Stimulated activated CD8-positive, alpha-beta memory T cell treated with anti-CD3 and anti-CD28 coated beads, Interleukin-7, amount 100 ng/mL, for 24 hours (primary cell): ENCODE data around the gene SPAG9.

Experiments used
- DNase-seq: peaks from one replicate; pipeline ENCODE4 v3.0.0-alpha.2; 2020; ENCODE audit warnings: low read depth

Gene SPAG9

DNA sequence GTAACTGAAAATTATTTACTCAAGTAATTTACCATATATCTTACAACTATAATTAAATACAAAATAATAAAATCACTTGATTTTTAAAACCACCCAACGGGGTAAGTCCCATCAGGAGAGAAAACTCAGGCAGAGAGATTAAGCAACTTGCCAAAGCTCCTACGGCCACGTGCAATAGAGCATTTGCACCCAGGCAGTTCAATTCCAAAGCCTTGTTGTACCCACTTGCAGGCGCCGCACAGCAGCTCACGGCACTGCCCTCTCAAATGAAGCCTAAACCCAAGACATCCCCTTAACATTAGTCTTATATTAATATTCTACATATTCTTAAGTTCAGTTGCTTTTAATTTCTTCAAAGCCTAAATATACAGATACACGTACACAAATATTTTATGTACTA, 75.7 kb downstream of the SPAG9 start:
- no peak for DNase-seq

DNA sequence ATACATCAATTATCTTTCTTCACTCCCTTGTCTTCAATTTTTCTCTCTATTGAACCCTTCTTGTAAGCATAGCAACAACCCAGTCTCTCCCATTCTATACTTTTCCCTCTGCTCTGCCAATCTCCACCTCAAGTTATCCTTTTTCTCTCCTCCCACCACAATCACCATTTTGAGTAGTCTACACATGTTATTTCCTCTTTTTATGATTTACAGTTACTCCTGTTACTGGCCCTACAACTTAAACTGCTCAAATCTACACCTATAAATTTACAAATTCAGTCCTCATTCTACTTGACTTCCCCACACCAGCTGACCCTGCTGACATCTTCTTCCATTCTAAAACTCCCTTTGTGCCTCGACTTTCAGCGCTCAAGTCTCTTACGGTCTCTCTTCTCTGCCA, 84.6 kb downstream of the SPAG9 start:
- no peak for DNase-seq

DNA sequence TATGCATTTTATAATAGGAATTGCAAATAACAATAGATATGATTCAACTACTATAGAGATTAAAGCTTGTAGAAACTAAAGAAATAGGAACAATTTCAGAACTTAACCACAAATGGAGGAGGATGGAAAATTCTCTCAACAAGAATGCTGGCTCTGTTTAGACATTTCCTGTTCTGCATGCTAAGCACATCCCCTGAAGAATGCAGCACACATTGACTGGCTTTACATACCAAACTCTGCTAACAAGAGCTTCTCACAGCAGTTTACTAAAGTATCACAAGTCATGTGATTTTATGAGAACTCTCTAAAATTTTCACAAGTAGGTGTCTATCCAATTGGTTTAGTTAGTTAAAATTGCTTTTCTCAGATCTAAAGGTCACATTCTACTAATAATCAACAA, 85.2 kb downstream of the SPAG9 start:
- no peak for DNase-seq

GRCh38 chr17:51034800-51035199, 85.9 kb downstream of the SPAG9 start:
- no peak for DNase-seq

- no peak for DNase-seq
Measured at GRCh38 chr17:51032850-51033249, 87.8 kb downstream of the SPAG9 start.

- no peak for DNase-seq
Measured at GRCh38 chr17:51029568-51030463, 90.9 kb downstream of the SPAG9 start.

DNA sequence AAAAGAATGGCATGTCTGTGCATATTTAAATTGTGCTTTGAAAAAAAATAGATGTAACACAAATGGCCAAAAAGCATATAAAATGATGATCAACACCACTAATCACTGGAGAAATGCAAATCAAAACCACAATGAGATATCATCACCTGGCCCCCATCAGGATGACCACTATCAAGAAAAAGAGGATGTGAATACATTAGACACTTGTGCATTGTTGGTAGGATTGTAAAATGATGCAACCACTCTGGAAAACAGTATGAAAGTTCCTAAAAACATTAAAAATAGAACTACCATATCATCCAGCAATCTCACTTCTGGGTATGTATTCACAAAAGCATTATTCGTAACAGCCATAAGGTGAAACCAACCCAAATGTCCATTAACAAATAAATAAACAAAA, 91.5 kb downstream of the SPAG9 start:
- no peak for DNase-seq

GRCh38 chr17:51028176-51028863, 92.3 kb downstream of the SPAG9 start:
- no peak for DNase-seq

- no peak for DNase-seq
Measured at GRCh38 chr17:51018541-51018940, 102.1 kb downstream of the SPAG9 start.

DNA sequence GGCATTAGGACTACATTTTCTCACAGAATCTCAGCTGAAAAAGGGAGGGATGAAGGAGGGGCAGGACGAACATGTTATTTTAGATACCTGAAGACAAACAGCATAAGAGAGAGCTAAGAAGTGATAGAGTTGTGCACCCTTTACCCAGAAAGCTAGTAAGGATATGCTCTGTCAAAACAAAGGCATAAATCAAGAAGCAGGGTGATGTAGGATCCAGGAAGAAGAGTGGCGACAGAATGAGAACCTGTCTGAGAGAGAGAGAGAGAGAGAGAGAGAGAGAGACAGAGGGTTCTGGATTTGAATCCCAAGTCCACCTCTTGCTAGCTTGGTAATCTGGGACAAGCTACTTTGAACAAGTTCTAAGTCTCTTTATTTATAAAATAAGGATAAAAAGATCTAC, 103.4 kb downstream of the SPAG9 start:
- no peak for DNase-seq

DNA sequence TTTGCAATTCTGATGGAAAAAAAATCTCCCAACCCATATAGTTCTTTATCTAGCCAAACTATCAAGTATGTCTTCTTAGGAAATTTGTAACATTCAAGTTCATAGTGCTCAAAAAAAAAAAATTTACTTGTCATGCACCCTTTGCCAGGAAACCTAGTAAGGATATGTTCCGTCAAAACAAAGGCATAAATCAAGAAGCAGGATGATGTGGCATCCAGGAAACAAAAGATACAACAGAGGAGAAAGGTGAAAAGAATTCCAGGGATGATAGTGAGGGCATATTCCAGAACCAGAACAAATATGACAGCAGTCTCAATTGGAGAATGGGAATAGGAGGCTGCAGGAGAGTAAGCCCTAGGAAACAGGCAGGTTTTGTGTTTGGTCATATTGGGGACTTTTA, 104.6 kb downstream of the SPAG9 start:
- DNase-seq = no peak

DNA sequence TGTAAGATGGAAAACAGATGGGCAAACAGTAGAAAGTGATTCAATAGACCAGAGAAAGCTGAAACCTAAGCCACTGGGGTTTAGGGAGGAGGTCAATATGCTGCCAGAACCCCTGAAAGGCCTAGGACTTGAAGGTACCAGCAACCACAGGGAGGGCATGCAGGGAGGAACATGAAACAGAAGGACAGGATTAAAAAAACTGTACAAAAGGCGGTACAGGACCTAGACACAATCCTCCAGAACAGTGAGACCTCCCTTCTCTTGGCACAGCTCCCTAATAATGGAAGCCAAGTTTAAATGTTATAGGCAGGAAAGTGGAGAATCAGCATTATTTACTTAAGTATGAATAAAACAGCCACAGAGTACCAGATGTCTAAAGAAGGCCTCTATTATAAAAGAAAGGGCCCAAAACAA, 105.5 kb downstream of the SPAG9 start:
- DNase-seq = no peak

- DNase-seq = no peak
Measured at GRCh38 chr17:51014129-51014528, 106.5 kb downstream of the SPAG9 start.

DNA sequence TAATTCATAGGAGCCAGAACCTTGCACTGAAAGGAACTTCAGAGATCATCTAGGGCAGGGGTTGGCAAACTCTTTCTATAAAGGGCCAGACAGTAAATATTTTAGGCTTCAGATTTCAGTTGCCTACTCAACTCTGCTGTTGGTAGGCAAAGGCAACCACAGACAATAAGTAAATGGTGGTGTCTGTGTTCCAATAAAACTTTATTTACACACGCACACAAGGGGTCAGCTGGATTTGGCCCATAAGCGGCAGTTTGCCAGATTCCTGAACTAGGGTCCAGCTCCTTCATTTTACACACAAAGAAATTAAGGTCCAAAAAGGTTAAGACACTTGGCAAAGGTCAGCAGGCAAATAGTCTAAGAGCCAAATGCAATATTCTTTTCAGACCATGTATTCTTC, 107.3 kb downstream of the SPAG9 start:
- DNase-seq = no peak

DNA sequence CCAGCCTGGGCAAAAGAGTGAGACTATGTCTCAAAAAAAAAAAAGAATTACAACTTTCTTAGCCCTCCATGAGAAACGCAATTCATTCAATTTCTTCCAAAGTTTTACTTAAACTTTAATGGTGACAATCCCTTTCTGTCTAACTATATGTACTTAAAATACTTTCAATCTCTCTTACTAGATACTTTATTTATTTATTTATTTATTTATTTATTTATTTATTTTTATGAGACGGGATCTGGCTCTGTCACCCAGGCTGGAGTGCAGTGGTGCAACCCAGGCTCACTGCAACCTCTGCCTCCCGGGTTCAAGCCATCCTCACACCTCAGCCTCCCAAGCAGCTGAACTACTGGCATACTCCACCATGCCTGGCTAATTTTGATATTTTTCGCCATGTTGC, 108.1 kb downstream of the SPAG9 start:
- no peak for DNase-seq

GRCh38 chr17:51010173-51010675, 110.4 kb downstream of the SPAG9 start:
- no peak for DNase-seq

DNA sequence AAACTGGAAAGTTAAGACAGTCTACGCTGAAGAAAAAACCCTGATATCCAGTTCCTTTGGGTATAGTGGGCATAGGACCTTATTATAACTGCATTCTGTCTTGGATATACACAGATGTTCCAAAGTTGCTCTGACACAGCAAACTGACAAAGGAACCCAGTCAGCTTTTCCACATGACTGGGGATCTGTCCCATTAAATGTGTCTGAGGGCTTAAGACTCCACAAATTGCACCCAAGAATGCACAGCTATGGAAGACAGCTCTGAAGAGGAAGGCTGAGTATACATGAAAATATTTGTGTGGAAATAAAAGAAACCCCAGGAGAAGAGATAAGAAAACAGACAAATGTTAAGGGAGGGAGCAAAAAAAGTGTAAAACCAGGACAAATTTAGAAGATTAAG, 114.1 kb downstream of the SPAG9 start:
- no peak for DNase-seq

DNA sequence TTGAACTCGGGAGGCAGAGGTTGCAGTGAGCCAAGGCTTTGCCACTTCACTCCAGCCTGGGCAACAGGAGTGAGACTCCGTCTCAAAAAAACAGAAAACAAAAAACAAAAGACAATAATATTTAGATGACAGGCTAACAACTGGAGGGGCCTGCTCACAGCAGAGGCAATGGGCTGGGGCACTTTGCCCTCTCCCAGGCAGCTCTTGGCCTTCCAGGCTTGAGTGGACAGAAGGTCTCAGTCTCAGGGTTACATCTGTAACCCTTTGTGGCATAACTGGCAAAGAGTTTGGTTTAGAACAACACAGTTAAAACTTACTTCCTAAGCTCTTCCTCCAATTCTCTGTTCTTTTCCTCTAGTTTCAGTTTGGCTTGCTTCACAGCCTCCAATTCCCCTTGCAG, 114.9 kb downstream of the SPAG9 start:
- no peak for DNase-seq

DNA sequence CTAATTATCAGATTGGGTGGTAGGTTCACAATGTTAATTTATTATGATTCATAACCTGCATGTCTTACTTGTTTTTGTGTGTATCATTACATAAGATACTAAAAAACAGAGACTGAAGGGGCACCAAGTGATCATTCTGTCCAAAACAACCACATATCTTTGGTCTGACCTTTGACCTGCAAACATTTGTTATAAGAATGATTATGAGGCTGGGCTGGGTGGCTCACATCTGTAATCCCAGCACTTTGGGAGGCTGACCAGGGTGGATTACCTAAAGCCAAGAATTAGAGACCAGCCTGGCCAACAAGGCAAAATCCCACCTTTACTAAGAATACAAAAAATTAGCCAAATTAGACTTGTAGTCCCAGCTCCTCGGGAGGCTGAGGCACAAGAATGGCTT, 116.4 kb downstream of the SPAG9 start:
- no peak for DNase-seq

GRCh38 chr17:51000835-51001638, 119.6 kb downstream of the SPAG9 start:
- no peak for DNase-seq

DNA sequence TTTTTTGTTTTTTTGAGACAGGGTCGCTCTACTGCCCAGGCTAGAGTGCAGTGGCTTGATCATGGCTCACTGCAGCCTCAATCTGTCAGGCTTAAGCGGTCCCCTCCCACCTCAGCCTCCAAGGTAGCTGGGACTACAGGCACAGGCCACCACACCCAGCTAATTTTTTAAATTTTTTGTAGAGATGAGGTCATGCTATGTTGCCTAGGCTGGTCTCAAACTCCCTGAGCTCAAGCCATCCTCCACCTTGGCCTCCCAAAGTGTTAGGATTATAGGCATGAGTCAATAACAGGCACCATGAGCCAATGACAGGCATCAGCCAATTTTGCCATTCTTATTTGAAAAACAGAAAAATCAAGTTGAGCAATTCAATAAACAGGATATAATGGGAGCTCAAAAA, 125.0 kb downstream of the SPAG9 start:
- no peak for DNase-seq

DNA sequence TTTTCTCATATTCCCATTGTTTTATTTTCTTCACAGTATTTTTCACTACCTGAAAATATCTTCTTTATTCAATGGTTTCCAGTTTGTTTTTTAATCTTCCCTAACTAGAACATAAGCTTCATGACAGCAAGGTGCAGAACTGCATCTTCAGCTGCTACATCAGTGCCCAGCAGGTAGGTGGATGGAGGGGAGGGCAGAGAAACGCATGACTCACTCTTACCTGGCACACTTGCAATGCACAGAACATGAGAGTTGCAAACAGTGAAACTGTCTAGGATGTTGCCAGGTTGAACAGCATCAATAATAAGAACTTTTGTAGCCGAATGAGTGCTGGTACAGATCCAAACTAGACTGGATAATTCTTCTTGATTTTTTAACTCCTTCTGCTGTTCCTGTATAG, 127.1 kb downstream of the SPAG9 start:
- no peak for DNase-seq

DNA sequence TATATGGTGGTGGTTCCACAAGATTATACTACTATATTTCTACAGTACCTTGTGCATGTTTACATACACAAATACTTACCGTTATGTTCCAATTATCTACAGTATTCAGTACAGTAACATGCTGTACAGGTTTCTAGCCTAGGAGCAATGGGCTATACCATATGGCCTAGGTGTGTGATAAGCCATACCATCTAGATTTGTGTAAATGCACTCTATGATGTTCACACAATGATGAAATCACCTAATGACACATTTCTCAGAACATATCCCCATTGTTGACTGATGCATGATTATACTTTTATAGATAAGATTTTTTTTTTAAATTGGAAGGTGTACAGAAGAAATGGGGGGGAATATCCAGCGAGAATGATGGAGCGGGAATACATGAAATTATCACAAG, 131.5 kb downstream of the SPAG9 start:
- no peak for DNase-seq
